NCI-H1436 treated with DMSO at 0.1 percent for 48 hours (cell line): ENCODE data around the gene BTBD9.
"Not testable (repeated sequence)": the region's sequence is repeated elsewhere in the genome, so short reads cannot be mapped to it uniquely, and the experiment has no call there.

Experiments
- DNase-seq: peaks from one replicate; lab custom pipeline; 2025; lab: John Stamatoyannopoulos, UW

The BTBD9 gene

DNA sequence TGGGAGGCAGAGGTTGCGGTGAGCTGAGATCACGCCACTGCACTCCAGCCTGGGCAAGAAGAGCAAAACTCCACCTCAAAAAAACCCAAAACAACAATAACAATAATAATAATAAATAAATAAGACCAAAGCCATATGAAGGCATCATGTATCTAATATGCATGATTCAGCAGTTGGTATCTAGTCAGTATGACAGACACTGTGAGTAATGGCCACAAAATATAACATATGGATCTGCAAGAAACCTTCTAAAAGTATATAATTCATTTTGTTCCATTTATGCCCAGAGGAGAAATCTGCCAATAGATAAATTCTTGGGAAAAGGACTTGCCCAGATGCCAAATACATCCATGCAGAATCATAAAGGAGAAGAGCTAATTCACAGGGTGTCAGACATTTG, 252.3 kb downstream of the BTBD9 start:
- no peak for DNase-seq

DNA sequence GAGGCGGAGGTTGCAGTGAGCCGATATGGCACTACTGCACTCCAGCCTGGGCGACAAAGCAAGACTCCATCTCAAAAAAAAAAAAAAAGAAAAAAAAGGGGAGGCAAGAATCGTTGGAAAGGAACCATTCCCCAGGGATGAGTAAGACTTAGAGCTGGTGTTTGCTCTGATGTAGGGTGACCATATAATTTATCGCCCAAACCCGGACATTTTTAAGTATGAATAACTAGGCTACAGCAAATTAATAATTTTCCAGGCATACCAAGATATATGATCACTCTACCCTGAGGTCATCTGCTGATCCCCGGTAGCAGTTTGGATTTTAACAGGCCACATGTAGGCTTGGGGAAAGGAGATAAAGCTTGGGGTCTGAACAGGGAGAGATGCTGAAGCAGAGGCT, 260.9 kb downstream of the BTBD9 start:
- no peak for DNase-seq

DNA sequence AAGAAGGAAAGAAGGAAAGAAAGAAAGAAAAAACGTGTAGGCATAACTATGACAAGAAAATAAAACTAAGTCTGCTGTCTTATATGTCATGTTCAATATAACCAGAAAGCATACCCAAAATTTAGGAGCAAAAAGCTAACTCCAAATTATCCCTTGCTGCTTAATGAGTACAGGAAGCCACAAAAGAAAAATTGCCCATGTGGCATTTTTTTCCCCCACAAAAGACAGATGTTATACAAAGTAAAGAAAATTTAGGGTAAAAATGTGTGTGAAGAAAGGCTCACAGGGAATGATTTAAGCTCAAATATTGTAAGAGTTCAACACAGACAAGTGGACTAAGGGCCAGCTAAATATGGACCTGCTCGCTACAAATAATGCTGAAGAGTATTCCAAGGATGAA, 263.8 kb downstream of the BTBD9 start:
- no peak for DNase-seq

GRCh38 chr6:38375341-38375740, 264.4 kb downstream of the BTBD9 start:
- DNase-seq, result no peak

GRCh38 chr6:38371881-38372280, 267.8 kb downstream of the BTBD9 start:
- no peak for DNase-seq

GRCh38 chr6:38370653-38371601, 268.8 kb downstream of the BTBD9 start:
- DNase-seq, result no peak

GRCh38 chr6:38367231-38367630, 272.5 kb downstream of the BTBD9 start:
- DNase-seq, result no peak

GRCh38 chr6:38366234-38366633, 273.5 kb downstream of the BTBD9 start:
- DNase-seq, result no peak

- no peak for DNase-seq
Measured at GRCh38 chr6:38364775-38365174, 275.0 kb downstream of the BTBD9 start.

DNA sequence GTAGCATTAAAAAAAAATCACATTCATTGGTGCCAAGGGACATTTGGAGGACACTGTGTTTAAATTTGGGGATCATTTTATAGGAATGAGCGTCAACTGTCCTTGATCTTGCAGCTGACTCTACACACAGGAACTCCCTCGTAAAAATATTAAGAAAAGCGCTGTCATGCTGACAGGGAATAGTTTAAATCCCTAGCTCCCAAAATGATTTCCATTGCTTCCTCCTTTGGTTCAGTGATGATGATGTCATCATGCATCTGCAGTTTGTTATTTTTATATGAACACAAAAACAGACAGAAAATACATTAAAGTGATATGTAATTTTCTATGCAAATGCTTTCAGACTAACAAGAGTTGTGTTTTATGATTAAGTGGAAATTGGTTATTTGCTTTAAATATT, 275.6 kb downstream of the BTBD9 start:
- DNase-seq, result no peak

DNA sequence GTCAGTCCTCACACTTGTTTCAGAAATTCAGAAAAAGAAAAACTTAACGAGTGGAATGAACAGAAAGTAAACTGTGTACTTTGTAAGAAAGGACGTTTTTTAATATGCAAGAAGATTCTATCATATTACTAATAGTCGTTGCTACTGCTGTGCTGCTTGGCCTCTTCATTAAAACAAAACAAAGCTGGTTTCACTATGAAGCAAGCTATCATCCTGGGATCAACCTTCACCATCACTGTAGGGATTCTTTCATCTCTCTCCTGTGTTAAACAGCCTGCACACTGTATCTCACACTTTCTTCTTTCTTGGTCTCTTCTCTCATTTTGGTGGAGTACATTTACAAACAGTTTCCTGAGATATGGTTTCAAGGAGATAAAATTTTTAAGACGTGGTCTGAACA, 284.2 kb downstream of the BTBD9 start:
- DNase-seq, result no peak

- DNase-seq, result no peak
Measured at GRCh38 chr6:38354905-38355304, 284.8 kb downstream of the BTBD9 start.

- DNase-seq, result no peak
Measured at GRCh38 chr6:38354037-38354381, 285.7 kb downstream of the BTBD9 start.

- no peak for DNase-seq
Measured at GRCh38 chr6:38353310-38354036, 286.3 kb downstream of the BTBD9 start.

- no peak for DNase-seq
Measured at GRCh38 chr6:38352636-38353035, 287.1 kb downstream of the BTBD9 start.

DNA sequence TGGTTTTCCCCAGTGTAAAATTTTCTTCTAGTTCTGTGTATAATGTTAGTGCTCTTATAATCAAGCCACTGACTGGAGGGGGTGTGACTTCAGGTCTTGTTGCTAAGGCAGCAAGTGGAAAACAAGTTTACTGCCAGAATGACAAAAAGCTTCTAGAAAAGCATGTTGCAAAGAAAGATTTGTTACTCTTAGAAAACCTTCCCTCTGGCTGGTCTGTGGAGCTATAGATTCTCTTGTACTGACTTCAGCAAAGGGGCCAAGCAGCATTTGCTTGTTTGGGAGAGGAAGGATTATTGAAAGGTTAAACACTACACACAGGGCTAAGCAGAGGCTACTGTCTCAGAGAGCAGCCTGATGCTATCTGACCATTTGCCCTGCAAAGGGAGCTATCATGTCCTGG, 288.8 kb downstream of the BTBD9 start:
- no peak for DNase-seq

DNA sequence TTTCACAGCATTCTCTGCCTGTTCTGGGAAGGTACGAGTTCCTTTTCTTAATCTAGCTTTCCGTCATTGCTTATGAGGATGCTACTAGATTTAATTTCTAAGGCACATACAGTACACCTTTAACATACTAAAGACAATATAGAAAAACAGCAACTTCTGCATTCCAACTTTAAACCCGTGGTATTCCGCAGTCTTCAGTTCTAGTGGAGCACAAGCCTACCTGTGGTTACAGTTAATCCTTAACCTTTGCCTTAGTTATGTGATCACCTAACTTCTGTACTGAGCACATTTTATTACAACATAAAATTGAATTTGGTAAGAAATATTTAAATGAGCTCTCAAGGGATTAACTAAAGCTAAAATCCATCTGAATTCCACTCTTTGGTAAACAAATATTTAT, 289.5 kb downstream of the BTBD9 start:
- DNase-seq, result no peak

GRCh38 chr6:38349795-38350194, 289.9 kb downstream of the BTBD9 start:
- DNase-seq, result no peak

DNA sequence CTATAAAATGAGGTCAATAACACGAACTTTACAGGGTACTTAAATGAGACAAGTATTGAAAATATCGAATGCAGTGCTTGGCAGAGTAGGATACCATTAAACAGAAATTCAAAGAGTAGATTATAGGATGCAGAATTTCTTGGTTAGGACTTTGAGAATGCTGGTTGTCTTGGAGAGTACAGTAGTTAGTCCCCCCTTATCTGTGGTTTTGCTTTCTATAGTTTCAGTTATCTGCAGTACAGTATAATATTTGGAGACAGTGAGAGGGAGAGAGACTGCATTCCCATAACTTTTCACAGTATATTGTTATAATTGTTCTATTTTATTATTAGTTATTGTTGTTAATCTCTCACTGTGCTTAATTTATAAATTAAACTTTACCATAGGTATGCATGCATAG, 290.5 kb downstream of the BTBD9 start:
- no peak for DNase-seq

DNA sequence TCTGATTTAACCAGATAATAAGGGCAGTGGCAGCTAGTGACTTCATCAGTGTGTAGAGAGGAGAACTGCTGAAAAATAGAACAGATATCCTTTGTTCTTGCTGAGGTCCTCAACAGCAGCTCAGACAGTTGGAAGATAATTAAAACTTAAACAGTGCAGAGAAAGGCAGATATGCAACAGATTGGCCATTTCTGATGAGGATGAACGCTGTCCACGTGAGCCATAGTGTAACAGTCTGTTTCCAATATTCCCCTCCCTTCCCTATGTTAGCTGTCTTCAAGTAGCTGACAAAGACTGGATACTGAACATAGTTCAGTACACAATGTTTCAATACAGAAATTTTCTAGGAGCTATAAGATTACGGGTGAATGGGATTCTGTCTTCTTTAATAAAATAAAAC, 291.4 kb downstream of the BTBD9 start:
- DNase-seq, result no peak

DNA sequence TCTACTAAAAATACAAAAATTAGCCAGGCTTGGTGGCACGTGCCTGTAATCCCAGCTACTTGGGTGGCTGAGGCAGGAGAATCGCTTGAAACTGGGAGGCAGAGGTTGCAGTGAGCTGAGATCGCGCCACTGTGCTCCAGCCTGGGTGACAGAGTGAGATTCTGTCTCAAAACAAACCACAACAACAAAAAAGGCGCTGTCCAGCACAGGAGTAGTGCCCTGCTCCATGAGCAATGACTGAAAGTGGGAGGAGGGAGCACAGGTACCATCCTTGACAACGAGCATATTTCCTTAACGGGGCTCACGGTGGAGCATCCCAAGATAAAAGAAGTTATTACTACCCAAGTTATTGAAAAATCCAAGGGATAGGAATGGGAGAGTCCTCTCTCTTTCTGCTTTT, 291.9 kb downstream of the BTBD9 start:
- DNase-seq, result not testable (repeated sequence)

DNA sequence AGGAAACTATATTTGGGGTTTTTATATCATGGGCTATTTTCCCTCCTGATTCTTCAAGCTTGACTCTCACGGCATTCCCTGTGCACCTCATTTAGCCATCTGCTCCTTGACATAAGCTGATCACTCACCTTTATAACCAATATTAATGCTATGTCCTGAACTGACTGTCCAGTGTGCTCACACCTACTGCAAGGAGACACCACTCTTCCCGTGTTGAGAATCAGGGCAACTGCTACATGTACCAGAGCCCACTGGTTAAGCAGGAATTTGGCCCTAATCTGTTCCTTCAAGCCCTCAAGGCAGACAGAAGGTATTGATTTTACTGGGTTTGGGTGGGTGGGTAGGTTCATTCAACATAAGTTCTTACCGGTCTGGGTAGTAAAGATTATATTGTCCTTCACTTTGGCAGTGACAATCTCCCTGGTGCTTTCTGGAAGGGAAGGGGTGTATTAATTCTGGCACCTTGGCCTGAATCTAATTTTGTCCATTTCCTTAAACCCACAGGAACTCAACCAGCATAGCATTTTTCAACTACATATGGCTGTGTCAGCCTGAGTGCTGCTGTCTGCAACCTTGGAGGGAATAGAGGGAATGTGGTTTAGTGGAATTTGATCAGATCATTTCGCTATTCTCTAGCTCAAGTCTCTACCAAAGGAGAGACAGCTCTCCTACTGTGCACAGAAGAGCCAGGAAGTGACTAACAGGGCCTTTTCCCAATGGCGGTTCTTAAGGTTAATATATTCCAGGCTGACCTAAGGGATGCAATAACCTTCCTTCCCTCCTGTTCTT, 293.2 kb downstream of the BTBD9 start:
- DNase-seq, result no peak

GRCh38 chr6:38345586-38345985, 294.1 kb downstream of the BTBD9 start:
- no peak for DNase-seq
